Measurements from ENCODE around the gene TEX101.
"Not testable (repeated sequence)": the region's sequence is repeated elsewhere in the genome, so short reads cannot be mapped to it uniquely, and the experiment has no call there.

Gene TEX101

GRCh38 chr19:43380771-43381386 is 33.8 kb upstream of the TEX101 start:
- Mint-ChIP-seq H3K36me3 (ENCODE audit: low read depth) (no peaks in the 10 kb centered on the region), H3K9me3 (peaks cover 1% of the 10 kb centered on the region), H3K4me3 (no peak overlapping the region), H3K4me1 (no peaks in the 10 kb centered on the region), H3K27ac (no peak overlapping the region), H3K27me3 (ENCODE audit: low read depth) (no peaks in the 10 kb centered on the region)
- TF ChIP-seq CTCF (IDR thresholded peaks at IDR 0.05; ENCODE audit: unreplicated experiment in 3 of 3): no peak

- not testable (repeated sequence) for H3K27ac Mint-ChIP-seq; H3K4me3 Mint-ChIP-seq; H3K4me1 Mint-ChIP-seq; H3K27me3 Mint-ChIP-seq (ENCODE audit: low read depth); H3K36me3 Mint-ChIP-seq (ENCODE audit: low read depth); H3K9me3 Mint-ChIP-seq
Observed at GRCh38 chr19:43382586-43383216, 32.0 kb upstream of the TEX101 start.

GRCh38 chr19:43383254-43383653 is 31.4 kb upstream of the TEX101 start:
- H3K9me3 Mint-ChIP-seq, H3K4me1 Mint-ChIP-seq: not testable (repeated sequence)

GRCh38 chr19:43383759-43384158 is 30.9 kb upstream of the TEX101 start:
- H3K27me3 Mint-ChIP-seq (ENCODE audit: low read depth); H3K4me1 Mint-ChIP-seq; H3K27ac Mint-ChIP-seq; H3K4me3 Mint-ChIP-seq; H3K9me3 Mint-ChIP-seq; H3K36me3 Mint-ChIP-seq (ENCODE audit: low read depth): not testable (repeated sequence)

More at GRCh38 chr19:43383254-43383653, 31.4 kb upstream of the TEX101 start:
- not testable (repeated sequence) for H3K4me3 Mint-ChIP-seq; H3K27ac Mint-ChIP-seq; H3K36me3 Mint-ChIP-seq (ENCODE audit: low read depth); H3K27me3 Mint-ChIP-seq (ENCODE audit: low read depth)

- not testable (repeated sequence) for H3K4me1 Mint-ChIP-seq; H3K9me3 Mint-ChIP-seq; H3K27ac Mint-ChIP-seq; H3K36me3 Mint-ChIP-seq (ENCODE audit: low read depth); H3K4me3 Mint-ChIP-seq
- peaks cover 20% of the 10 kb centered on the region for H3K27me3 Mint-ChIP-seq (ENCODE audit: low read depth)
Observed at GRCh38 chr19:43390903-43391551, 23.7 kb upstream of the TEX101 start.

GRCh38 chr19:43391552-43391935 is 23.1 kb upstream of the TEX101 start:
- H3K9me3 Mint-ChIP-seq; H3K36me3 Mint-ChIP-seq (ENCODE audit: low read depth); H3K4me1 Mint-ChIP-seq; H3K4me3 Mint-ChIP-seq; H3K27ac Mint-ChIP-seq: not testable (repeated sequence)
- H3K27me3 Mint-ChIP-seq (ENCODE audit: low read depth): peaks cover 20% of the 10 kb centered on the region

GRCh38 chr19:43393501-43393900 is 21.2 kb upstream of the TEX101 start:
- not testable (repeated sequence) for H3K9me3 Mint-ChIP-seq; H3K27ac Mint-ChIP-seq; H3K4me1 Mint-ChIP-seq; H3K36me3 Mint-ChIP-seq (ENCODE audit: low read depth); H3K4me3 Mint-ChIP-seq
- peaks cover 16% of the 10 kb centered on the region for H3K27me3 Mint-ChIP-seq (ENCODE audit: low read depth)

GRCh38 chr19:43395561-43395960 is 19.1 kb upstream of the TEX101 start:
- Mint-ChIP-seq H3K4me1 (no peaks in the 10 kb centered on the region), H3K27me3 (ENCODE audit: low read depth) (peaks cover 16% of the 10 kb centered on the region), H3K4me3 (no peak overlapping the region), H3K27ac (no peak overlapping the region), H3K36me3 (ENCODE audit: low read depth) (no peaks in the 10 kb centered on the region), H3K9me3 (peaks cover 3% of the 10 kb centered on the region)
- TF ChIP-seq CTCF (IDR thresholded peaks at IDR 0.05; ENCODE audit: unreplicated experiment in 3 of 3): no peak

- Mint-ChIP-seq H3K9me3 (peaks cover 15% of the 10 kb centered on the region), H3K27me3 (ENCODE audit: low read depth) (peaks cover 7% of the 10 kb centered on the region), H3K4me3 (no peak overlapping the region), H3K4me1 (no peaks in the 10 kb centered on the region), H3K36me3 (ENCODE audit: low read depth) (no peaks in the 10 kb centered on the region), H3K27ac (no peak overlapping the region)
- no peak for TF ChIP-seq CTCF (IDR thresholded peaks at IDR 0.05; ENCODE audit: unreplicated experiment in 3 of 3)
Observed at GRCh38 chr19:43406297-43406696, 8.4 kb upstream of the TEX101 start.
